T-helper 2 cell (primary cell): ENCODE results near the gene MACROD2.

Experiments used
- DNase-seq, 5 experiments: peaks; one replicate each; pipeline versions ENCODE4 v3.0.0 to v3.0.0-alpha.2; 2012 to 2022

MACROD2 gene

GRCh38 chr20:14064333-14064732 lies 69.0 kb downstream of the MACROD2 start:
- no peak for DNase-seq

GRCh38 chr20:14064921-14065320 lies 69.6 kb downstream of the MACROD2 start:
- no peak for DNase-seq

- no peak for DNase-seq
Observed at GRCh38 chr20:14065774-14066173, 70.5 kb downstream of the MACROD2 start.

- no peak for DNase-seq
Observed at GRCh38 chr20:14067603-14068002, 72.3 kb downstream of the MACROD2 start.

- no peak for DNase-seq
Observed at GRCh38 chr20:14069796-14070195, 74.5 kb downstream of the MACROD2 start.

GRCh38 chr20:14093652-14094051 lies 98.3 kb downstream of the MACROD2 start:
- DNase-seq = no peak

GRCh38 chr20:14098261-14098660 lies 102.9 kb downstream of the MACROD2 start:
- DNase-seq = no peak

- no peak for DNase-seq
Observed at GRCh38 chr20:14113416-14113815, 118.1 kb downstream of the MACROD2 start.

GRCh38 chr20:14114065-14114704 lies 118.9 kb downstream of the MACROD2 start:
- DNase-seq = no peak

GRCh38 chr20:14116037-14116436 lies 120.7 kb downstream of the MACROD2 start:
- DNase-seq = no peak

GRCh38 chr20:14117768-14118167 lies 122.5 kb downstream of the MACROD2 start:
- DNase-seq = no peak

- no peak for DNase-seq
Observed at GRCh38 chr20:14126856-14127255, 131.5 kb downstream of the MACROD2 start.

- DNase-seq = no peak
Observed at GRCh38 chr20:14127514-14128223, 132.4 kb downstream of the MACROD2 start.

GRCh38 chr20:14134004-14134403 lies 138.7 kb downstream of the MACROD2 start:
- DNase-seq = no peak

GRCh38 chr20:14142171-14142570 lies 146.9 kb downstream of the MACROD2 start:
- DNase-seq = no peak

- no peak for DNase-seq
Observed at GRCh38 chr20:14142964-14143627, 147.8 kb downstream of the MACROD2 start.

- no peak for DNase-seq
Observed at GRCh38 chr20:14148042-14148441, 152.7 kb downstream of the MACROD2 start.

GRCh38 chr20:14155361-14155760 lies 160.0 kb downstream of the MACROD2 start:
- DNase-seq = no peak

- no peak for DNase-seq
Observed at GRCh38 chr20:14178528-14178927, 183.2 kb downstream of the MACROD2 start.

- DNase-seq = no peak
Observed at GRCh38 chr20:14178952-14179351, 183.6 kb downstream of the MACROD2 start.

GRCh38 chr20:14189794-14190402 lies 194.6 kb downstream of the MACROD2 start:
- DNase-seq = no peak

- DNase-seq = no peak
Observed at GRCh38 chr20:14191559-14191958, 196.2 kb downstream of the MACROD2 start.

- DNase-seq = no peak
Observed at GRCh38 chr20:14193443-14193842, 198.1 kb downstream of the MACROD2 start.

- DNase-seq = no peak
Observed at GRCh38 chr20:14193885-14194284, 198.6 kb downstream of the MACROD2 start.
